EH (cell line): Measurements from ENCODE around the gene PRR16.

Experiments
- DNase-seq: peaks from one replicate; pipeline ENCODE4 v3.0.0-alpha.2; 2015; ENCODE audit warnings: low read depth

Gene PRR16

DNA sequence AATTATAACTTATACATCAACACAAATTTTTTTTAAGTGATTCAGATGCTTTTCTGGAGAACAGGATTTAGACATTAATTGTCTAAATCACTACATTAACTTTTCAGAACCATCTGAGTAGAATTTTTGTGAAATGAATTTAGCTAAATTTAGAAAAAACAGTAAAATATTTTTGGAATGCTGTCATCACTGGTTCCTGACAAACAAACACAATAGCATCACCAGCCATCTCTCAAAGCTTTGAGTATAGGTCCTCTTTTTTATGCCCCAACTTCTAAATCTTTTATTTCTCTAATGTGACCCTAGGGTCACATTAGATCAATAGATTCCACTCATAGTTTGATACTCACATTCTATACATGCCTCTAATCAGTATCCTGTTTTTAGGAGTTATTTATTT, 104.6 kb downstream of the PRR16 start:
- DNase-seq: peak; percentile 63

DNA sequence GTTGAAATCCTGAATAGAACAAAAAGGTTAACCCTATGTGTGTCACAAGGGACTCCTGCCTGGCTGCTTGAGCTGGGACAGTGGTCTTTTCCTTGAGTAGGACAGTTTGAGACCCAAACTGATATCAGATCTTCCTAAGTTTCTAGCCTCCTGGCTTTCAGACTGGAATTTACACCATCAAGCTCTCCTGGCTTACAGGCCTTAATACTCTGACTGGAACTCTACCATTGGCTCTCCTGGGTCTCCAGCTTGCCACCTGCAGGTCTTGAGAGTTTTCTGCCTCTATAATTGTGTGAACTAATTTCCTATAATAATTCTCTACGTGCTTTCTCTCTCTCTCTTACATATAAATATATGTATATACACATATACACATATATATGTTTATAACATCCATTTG, 112.5 kb downstream of the PRR16 start:
- no peak for DNase-seq

DNA sequence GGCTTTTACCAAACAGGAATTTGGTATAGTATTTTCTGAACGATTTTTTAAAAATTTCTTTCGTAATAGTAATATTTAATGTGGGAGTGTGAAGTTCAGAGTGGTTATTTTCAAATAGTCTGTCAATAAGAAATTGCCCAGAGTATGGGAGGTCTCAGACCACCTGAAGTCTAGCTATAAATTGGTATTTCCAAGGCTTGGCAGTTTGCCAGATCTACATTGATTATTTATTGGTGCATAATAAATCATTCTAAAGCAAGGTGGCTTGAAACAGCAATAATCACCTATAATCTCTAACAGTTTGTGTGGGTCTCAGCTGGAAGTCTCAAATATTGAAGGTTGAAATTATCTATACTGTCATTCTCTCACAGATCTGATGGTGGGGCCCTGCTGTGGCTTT, 118.5 kb downstream of the PRR16 start:
- DNase-seq: no peak

DNA sequence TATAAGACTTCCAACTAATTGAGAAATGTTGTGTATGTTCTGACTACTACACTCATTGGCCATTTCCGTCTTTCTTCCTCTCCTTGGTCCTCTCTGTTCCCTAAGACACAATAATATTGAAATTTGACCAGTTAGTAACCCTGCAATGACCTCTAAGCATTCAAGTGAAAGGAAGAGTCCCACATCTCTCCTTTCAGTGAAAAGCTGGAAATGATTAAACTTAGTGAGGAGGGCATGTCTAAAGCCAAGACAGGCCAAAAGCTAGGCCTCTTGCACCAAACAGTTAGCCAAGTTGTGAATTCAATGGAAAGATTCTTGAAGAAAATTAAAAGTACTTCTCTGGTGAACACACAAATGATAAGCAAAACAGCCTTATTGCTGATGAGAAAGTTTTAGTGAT, 122.5 kb downstream of the PRR16 start:
- DNase-seq: no peak

DNA sequence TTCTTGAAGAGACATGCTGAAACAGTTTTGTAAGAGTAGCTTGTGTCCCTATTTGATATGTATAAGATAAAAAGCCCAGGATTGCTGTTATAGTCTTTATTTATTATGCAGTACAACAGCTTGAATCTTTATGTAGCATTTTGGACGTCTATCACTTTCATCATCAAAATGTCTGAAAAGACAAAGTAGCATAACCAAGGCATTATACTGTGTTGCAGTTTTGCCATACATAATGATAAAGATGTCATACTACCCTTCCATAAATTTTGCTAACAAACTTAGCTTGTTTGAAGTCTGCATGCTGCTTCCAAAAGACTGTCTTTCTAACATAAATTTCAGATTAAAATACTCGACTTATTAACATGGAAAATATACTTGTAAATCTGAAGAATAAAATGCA, 127.8 kb downstream of the PRR16 start:
- no peak for DNase-seq

DNA sequence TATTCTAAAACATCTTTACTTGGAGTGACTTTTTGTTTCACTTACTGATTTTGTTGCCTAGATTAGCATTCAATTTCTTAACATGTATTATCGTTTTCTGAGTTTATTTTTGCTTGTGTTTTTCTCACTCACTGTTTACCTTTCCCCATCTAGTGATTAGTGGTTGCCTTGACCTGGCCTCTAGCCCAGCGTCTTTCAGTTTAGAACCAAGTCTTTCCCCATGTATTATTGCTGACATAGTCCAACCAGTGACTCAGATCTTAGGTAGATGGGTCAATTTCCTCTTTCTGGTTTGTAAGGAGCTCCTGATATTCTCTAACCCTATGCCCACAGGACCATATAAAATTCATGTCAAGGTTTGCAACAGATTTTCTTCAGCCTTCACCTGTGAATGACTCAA, 135.5 kb downstream of the PRR16 start:
- peak; percentile 54 for DNase-seq

DNA sequence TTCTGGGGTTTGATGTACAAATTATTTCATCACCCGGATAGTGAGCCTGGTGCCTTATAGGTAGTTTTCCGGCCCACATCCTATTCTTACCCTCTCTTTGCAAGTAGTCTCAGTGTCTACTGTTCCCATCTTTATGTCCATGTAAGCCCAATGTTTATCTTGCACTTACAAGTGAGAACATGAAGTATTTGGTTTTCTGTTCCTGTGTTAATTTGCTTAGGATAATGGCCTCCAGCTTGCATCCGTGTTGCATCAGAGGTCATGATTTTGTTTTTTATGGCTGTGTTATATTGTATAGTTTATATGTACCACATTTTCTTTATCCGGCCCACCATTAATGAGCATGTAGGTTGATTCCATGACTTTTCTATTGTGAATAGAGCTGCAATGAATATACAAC, 136.5 kb downstream of the PRR16 start:
- DNase-seq: no peak

DNA sequence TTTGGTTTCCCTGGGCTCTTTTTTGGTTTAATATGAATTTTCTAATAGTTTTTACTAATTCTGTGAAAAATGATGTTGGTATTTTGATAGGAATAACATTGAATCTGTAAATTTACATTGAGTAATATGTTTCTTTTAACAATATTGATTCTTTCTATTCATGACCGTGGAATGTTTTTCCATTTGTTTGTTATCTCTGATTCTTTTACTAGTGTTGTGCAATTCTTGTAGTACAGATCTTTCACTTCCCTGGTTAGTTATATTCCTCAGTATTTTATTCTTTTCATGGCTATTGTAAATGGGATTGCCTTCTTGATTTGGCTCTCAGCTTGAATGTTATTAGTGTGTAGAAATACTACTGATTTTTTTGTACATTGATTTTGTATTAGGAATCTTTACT, 137.9 kb downstream of the PRR16 start:
- no peak for DNase-seq

DNA sequence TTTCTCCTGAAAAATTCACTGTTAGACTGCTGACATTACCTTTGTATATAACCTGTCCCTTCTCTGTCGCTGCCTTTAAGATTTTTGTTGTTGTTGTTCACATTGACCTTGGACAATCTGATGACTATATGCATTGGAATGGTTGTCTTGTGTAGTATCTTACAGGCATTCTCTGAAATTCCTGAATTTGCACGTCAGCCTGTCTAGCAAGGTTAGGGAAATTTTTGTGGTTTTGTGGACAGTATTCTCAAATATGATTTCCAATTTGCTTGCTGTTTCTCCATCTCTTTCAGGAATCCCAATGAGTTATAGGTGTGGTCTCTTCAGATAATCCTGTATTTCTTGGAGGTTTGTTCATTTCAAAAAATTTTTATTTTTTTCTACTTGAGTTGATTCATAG, 140.8 kb downstream of the PRR16 start:
- DNase-seq: peak; percentile 96

DNA sequence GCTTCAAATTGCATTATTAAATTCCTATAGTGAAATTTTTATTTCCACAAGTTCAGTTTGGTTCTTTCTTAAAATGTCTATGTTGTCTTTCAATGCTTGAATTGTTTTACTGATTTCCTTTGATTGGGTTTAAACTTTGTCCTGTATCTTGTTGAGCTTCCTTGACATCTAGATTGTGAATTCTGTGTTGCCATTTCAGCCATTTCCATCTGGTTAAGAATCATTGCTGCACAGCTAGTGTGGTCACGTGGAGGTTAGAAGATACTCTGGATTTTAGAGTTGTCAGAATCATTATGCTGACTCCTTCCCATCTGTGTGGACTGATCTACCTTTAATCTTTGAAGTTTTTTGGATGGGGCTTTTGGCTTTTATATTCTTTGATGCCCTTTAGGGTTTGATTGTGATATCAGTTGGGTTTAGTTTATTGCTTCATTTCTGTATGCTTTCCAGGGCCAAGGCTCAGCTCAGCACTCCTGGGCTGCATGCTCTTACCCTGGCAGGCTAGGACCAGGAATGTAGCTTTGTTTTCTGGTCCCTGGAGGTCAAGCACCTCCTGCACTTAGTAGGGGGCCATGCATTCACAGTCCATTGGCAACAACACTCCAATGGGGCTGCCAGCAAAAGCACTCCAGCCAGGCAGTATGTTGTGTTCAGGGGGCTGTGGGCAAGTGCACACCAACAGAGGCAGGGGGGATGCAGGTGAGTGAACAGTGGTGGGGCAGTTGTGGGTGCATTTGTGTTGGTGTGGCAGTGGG, 141.4 kb downstream of the PRR16 start:
- DNase-seq: no peak

DNA sequence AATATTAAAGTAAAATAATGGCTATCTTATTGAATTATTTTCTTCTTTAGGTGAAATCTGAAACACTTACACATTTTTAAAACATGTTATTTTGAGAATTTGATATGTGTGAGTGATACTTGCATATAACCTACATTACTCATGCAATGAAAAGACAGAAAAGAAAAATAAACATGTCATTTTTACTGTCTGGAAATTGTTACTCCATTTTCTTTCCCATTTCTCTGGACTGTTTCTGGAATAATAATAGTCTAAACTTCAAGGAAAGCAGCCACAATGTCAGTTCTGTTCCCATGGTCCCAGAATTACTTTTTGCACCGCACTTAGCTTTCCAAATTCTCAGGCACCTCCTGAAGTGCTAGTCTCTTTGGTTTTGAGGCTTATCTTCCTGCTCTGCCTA, 145.5 kb downstream of the PRR16 start:
- DNase-seq: peak; percentile 73

DNA sequence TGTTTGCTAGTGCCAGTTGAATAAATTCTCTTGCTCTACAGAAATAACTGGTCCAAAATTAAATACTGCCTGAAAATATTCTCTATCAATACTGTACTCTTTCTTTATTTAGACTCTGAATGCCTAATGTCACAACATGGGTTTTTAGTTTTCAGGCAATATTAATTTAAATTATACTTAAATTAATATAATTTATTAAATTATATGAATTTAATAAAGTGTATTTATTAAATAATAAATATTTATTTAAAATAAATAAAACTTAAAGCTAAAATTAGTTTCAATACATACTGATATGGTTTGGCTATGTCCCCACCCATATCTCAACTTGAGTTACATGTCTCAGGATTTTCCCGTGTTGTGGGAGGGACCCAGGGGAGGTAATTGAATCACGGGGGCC, 146.0 kb downstream of the PRR16 start:
- no peak for DNase-seq

DNA sequence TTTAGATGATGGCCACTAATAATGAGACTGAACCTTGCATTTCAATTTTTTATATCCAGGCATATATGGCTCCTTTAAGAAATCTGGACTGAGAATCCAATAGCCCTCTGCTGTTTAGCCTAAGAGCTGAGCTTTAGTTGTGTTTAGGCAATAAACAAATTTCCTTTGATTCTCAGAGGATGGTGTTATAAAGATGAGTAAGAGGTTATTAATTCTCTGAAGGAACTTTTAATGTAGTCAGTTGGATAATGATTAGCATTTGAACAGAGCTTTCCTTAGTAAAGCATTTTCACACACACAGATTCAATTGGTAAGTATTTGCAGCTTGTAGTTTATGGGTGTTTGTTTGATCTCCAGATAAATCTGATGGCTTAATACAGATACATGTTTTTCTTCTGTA, 149.6 kb downstream of the PRR16 start:
- DNase-seq: peak; percentile 38

DNA sequence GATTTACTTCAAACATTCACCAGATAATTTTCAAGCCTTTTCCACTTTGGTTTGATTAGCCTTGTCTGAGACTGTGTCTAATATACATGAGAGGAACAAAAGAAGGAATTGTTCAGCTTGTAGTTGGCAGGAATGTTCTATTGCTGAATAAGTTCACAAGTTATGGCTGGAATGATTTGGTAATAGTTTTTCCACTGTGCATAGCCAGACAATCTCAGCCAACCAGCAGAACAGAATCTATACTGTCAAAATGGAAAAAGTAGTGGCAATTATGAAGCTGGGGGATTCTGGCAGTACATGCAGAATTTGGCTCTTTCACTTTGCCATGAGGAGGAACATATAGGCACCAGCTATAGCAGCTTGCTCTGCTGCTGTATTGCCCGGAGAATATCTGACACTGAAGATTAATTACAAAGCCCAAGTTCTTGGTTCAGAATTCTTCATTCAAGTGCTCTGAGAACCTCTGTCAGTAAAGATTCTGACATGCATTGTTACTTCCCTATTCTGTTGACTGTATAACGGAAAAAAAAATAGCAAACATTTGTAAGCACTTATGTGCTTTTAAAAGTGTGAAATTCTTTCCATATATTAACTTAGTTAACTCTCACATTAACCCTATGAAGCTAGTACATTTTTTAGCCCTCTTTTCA, 150.6 kb downstream of the PRR16 start:
- peak; percentile 78 for DNase-seq

DNA sequence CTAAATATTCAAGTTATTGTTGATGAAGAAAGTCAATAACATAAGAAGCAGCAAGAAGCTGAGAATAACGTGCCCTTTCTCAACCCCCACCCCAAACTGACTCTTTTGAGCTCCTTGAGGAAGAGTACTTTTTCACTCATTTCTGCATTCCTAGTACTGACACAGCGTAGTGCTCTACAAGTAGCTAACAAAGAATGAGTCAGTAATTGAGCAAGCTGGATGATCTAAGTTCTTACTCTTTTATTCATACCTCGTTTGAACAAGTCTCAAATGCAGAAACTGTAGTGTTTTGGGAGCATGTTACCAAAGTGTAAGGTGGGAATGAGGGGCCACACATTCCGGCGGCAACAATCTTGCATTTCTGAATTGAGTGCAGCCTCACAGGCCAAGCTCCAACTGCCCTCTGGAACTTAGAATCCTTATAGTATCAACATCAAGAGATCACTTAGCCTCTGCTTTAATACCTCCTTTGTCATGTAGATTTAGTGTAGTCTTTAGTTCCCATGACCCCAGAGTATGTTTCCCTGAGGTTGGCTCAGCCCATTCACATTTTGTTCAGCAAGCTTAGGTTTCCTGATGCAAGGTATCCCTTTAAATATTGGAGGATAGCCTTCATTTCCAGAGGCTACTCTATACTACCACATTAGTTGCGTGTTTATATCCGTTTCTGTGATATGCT, 152.0 kb downstream of the PRR16 start:
- DNase-seq: peak; percentile 86

DNA sequence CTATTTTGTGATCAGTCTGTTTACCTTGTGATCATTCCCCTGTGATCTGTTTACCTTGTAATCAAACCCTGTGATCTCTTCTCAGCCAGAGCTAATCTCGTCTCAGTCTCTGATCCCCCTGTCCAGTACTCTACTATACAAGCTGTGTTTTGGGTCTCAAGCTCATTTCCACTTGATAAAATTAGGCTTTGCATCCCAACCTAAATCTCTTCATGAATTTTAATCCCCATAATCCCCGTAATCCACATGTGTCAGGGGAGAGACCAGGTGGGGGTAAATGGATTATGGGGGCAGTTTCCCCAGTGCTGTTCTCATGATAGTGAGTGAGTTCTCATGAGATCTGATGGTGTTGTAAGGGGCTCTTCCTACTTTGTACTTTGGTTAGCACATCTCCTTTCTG, 157.2 kb downstream of the PRR16 start:
- no peak for DNase-seq

DNA sequence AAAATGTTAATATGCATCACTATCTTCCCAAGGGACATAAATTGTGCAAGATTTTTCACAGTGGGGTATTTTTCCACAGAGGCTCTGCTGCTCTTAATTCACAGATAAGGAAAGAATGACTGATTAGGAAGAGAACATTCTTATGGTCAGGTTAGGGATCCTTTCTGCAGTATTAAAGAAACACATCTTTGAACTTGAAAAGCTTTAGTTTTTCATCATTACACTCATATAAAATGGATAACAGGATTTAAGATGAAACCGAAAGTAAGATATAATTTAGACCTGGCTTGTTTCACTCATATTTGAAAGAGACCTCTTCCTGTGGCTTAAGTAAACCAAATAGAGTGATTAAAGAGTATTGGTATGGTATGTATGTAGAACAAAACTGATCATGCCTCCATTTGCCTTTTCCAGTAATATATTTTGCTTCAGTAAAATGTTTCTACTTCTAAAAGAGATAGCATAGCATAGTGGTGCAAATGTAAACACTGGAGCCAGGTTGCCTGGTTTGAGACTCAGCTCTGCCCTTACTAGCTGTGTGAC, 160.0 kb downstream of the PRR16 start:
- DNase-seq: peak; percentile 65

DNA sequence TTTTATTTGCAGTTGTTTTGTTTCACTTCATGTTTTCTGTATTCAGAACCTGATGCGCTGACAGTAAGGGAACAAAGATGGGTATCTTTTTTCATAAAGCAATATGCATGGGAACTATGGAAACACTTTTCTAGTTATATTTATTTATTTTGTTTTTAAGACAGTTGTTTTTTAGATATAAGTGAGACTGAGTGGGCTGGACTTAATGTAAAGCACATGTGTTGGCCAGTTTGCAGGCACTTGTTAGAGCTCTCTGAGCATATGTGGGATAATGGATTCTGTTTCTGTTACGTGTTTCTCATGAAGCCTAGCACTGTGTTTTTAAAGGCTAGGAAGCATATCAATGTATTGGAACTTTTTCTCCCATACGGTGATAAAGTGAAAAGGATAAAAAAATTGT, 164.1 kb downstream of the PRR16 start:
- DNase-seq: no peak

DNA sequence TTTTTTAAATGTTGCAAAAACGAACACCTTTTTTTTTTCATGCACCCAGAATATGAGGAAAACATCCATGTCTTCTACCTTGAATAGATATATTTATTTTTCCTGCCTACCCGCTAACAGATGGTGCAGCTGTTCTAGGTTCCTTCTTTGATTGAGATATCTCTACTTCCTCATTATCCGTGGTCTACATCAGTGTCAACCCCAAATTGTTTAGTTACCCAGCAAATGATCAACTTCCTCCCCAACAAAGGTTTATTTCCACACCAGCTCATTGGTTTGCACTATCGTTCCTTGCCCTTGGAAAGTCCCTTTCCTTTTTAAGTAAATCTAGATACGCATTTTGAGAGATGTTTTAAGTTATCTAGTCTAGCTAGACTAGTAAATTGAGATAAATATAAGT, 166.4 kb downstream of the PRR16 start:
- DNase-seq: no peak

DNA sequence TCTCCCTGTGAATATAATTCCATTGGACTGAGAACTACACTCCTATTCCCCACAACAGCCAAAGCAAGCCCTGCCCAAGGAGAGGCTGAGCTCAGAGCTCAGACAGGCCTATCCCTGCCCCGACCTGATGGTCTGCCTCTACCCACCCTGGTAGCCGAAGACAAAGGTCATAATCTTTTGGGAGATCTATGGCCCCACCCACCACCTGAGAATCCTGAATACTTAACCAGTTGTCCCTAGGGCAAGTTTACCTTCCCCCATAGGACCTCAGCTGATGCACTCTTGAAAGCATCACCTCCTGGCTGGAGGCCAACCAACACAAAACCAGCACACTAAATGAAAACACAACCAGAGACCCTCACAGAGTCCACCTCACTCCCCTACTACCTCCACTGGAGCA, 167.5 kb downstream of the PRR16 start:
- no peak for DNase-seq

DNA sequence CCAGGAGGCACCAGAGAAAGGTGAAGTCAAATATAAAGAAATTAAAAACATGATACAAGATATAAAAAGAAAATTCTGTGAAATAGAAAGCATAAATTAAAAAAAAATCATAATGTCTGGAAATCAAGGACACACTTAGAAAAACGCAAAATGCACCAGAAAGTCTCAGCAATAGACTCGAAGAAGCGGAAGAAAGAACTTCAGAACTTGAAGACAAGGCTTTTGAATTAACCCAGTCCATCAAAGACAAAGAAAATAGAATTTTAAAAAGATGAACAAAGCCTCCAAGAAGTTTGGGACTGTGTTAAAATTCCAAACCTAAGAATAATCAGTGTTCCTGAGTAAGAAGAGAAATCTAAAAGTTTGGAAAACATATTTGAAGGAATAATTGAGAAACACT, 168.3 kb downstream of the PRR16 start:
- DNase-seq: no peak

DNA sequence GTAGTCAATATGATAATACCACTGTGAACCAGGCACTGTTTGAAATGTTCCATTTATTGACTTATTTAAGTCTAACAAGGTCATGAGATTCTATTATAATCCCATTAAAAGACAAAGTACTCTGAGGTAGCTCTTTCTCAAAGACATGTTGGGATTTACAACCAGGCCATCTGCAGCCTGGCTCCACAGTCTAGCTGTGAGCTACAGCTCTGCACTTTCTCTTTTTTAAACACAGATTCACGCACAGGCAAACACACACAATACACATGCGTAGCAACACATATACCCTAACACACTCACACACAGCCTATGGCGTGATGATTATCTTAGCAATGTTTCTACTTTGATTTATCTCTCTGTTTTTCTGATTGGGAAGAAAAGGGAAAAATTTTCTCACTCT, 174.3 kb downstream of the PRR16 start:
- DNase-seq: no peak

DNA sequence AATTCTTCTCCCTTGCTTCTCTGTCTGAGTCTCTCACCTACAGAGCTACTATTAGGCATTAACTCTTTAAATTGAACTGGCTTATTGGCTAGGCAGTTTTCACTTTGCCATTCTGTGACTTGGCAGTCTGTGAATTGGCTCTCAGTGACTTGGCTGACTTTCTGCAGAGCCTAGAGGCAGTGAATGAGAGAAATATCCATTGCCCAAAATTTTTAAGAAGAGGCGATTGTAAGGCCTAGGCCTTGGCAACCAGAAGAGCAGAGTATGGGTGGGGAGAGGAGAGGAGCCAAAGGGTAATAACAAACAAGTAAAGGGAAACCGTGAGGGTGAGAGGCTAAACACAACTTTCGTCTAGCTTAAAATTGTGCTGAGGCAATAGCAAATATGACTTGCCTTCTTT, 176.7 kb downstream of the PRR16 start:
- DNase-seq: no peak
